Amniotic stem cell (primary cell): Measurements from ENCODE around the gene ANKRD11.
A peak's percentile ranks its signal among the peaks of the same experiment; 100 is the strongest.
"Not testable (repeated sequence)": the region's sequence is repeated elsewhere in the genome, so short reads cannot be mapped to it uniquely, and the experiment has no call there.

Experiments used
- DNase-seq: peaks from one replicate; lab custom pipeline; 2025; lab: John Stamatoyannopoulos, UW

ANKRD11 gene

GRCh38 chr16:89450537-89450936 lies 39.8 kb downstream of the ANKRD11 start:
- DNase-seq = no peak

DNA sequence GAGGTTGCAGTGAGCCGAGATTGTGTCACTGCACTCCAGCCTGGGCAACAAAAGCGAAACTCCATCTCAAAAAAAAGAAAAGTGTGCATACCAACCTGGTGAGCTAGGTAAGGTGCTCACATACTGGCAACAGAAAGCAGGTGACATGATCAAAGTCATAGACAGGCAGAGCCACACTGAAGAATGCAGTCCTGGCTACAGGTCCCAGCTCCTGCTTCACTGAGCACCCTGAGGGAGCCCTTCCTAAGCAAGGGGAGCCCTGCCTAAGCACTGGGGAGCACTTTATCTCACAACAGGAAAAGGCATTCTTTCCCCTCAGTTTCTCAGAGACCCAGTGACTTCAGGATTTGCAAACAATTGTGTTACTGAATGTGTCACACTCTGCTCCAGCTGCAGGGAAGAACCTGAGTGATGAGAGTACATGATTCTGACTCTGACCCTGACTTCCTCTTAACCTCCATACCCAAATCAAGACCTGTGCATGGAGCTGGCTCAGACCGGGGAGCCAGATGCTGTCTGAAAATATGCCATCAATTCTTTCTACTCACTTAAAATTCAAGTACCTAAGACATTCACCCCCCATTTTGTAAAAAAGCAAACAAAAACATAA lies 40.5 kb downstream of the ANKRD11 start:
- DNase-seq = no peak

DNA sequence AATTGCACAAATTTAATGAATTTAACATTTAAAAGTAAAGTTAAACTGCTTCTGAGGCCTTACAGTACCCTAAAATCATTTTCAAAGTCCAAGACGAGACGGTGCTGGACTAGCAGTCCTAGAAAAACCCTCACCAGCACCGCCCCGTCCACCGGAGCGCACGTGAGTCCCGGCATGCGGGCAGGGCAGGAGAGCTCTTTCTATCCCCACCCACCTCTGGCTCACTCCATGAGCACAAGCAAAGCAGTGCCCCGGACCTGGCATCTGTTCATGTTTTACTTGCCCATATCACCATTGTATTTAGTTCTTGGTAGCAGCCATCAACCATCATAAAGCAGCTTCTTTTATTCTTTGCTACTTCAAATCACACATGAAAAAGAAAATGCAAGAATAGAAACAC lies 41.7 kb downstream of the ANKRD11 start:
- DNase-seq = no peak

GRCh38 chr16:89446975-89447293 lies 43.4 kb downstream of the ANKRD11 start:
- DNase-seq = no peak

DNA sequence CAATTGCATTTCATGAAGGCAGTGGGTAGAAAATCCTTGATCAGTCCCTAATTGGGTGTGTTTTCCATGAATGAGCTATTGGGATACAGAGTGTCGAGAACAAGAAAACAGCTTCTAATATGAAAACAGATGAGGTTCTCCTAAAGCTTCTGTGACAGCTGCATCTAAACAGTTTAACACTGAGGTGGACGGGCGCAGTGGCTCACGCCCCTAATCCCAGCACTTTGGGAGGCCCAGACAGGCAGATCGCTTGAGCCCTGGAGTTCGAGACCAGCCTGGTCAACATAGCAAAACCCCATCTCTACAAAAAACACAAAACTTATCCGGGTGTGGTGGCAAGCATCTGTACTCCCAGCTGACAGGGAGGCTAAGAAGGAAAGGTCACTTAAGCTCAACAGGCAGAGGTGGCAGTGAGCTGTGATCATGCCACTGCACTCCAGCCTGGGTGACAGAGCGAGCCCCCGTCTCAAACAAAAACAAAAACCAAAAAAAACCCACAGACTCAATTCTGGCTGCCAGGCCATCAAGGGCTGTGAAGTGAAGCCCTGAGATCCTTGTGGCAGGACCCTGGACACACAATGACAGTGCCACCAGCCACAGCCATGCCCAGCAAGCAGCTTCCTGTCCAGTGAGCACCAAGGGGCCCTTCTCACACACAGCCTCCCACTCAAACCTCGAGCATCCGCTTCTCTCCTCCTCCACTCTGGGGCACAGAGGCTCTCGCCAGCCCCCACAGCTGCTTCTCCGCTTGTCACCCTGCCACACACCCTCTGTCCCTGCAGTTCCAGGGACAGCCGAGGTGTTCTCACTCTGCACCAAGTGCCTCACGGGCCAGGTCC lies 44.0 kb downstream of the ANKRD11 start:
- no peak for DNase-seq

GRCh38 chr16:89445166-89445565 lies 45.2 kb downstream of the ANKRD11 start:
- DNase-seq = no peak

- no peak for DNase-seq
Measured at GRCh38 chr16:89444728-89445127, 45.6 kb downstream of the ANKRD11 start.

GRCh38 chr16:89444151-89444723 lies 46.1 kb downstream of the ANKRD11 start:
- no peak for DNase-seq

GRCh38 chr16:89443727-89444084 lies 46.7 kb downstream of the ANKRD11 start:
- DNase-seq = no peak

- DNase-seq = no peak
Measured at GRCh38 chr16:89442990-89443726, 47.2 kb downstream of the ANKRD11 start.

GRCh38 chr16:89442588-89442987 lies 47.8 kb downstream of the ANKRD11 start:
- DNase-seq = no peak

- no peak for DNase-seq
Measured at GRCh38 chr16:89439659-89440058, 50.7 kb downstream of the ANKRD11 start.

DNA sequence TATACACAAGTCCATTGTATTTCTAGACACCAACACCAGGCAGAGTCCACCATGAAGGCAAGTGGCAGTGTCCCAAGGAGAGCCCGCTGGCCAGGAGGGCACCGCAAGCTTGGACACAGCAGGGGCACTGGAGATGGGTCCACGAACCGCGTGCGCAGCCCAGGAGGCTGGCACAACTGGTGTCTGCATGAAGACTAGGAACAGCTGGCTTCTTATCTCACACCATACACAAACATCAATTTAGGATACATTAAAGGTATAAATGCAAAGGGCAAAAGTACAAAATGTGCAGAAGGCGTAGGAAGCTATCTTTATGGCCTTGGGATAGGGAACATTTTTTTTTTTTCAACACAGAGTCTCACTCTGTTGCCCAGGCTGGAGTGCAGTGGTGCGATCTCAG lies 52.4 kb downstream of the ANKRD11 start:
- DNase-seq = no peak

GRCh38 chr16:89437251-89437987 lies 52.9 kb downstream of the ANKRD11 start:
- DNase-seq = no peak

GRCh38 chr16:89436366-89436765 lies 54.0 kb downstream of the ANKRD11 start:
- DNase-seq = no peak

DNA sequence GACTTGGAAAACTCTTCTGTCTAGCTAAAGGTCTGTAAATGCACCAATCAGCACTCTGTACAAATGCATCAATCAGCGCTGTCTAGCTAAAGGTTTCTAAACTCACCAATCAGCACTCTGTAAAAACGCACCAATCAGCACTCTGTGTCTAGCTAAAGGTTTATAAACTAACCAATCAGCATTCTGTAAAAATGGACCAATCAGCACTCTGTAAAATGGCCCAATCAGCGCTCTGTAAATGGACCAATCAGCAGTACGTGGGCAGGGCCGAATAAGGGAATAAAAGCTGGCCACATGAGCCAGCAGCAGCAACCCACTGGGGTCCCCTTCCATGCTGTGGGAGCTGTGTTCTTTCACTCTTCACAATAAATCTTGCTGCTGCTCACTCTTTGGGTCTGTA lies 55.3 kb downstream of the ANKRD11 start:
- DNase-seq = not testable (repeated sequence)

DNA sequence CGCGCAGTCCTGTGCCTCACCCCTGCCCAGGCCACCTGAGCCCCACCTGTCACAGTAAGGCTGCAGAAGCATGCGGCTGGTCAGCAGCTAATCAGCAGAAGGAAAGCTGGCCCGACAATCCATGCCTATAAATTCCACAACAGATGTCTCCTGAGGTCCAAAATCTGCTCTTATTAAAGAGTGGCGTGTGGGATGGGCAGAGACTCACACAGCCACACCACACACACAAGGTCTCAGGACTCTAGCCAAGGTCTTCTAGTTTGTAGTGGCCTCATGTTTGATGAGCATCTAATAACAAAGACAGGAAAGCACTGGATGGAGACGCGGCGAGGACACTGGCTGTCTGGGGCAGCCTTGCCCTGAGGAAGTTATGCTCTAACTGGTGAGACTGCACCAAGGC lies 55.9 kb downstream of the ANKRD11 start:
- DNase-seq = no peak

DNA sequence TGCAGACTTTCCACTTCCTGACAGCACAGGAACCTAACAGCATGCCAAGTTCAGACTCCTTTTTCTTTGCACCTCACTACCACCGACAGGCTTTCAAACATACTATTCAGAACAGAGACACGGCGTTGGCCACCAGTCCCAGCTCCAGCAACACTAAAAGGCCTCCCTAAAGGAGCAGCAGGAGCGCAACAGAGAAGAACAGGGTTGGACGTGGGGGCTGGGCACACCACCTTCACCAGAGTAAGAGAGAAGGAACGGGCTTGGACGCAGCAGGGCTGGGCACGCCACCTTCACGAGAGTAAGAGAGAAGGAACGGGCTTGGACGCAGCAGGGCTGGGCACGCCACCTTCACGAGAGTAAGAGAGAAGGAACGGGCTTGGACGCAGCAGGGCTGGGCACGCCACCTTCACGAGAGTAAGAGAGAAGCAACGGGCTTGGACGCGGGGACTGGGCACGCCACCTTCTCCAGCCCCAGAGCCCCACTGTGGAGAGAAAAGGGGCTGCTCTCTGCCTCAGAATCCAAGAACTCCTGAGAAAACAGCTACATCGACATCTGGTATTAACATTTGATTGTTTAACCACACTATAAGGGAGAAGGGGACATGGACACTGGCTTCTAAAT lies 56.9 kb downstream of the ANKRD11 start:
- DNase-seq = not testable (repeated sequence)

DNA sequence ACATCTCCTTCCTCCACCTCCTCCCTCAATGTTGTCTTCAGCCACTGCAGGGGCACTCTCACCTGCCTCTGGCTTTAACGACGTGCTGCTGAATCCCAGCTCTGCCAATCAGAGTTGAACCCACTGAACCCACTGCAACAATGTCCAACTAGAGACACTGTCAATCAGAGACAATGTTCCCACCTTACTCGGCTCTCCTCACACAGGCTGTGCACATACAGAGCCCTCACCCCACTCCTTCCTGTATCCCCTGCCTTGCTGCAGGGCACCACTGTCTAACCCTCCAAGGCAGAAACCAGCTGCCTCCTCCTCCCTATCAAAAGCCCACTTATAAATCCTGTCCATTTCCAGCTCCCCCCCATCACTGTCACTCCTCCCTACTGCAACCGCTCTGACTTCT lies 58.7 kb downstream of the ANKRD11 start:
- DNase-seq = no peak

GRCh38 chr16:89431158-89431584 lies 59.2 kb downstream of the ANKRD11 start:
- DNase-seq = peak; percentile 59

GRCh38 chr16:89430436-89431157 lies 59.8 kb downstream of the ANKRD11 start:
- DNase-seq = peak; percentile 41
